KOPT-K1 (cell line): ENCODE measurements around the gene KDM4C.

Source experiments
- H3K27ac ChIP-seq: fragments of 200-600 bp; sonication (generic); 2 replicates; pipeline ENCODE4 v1.5.1; 2016; ENCODE audit warnings: antibody characterized with exemption, mild to moderate bottlenecking, low read depth, low read length; ENCODE audit not compliant: poor library complexity, severe bottlenecking
- H3K36me3 ChIP-seq: fragments of 200-600 bp; sonication (generic); 2 replicates; pipeline ENCODE4 v1.5.1; 2017; ENCODE audit warnings: antibody characterized with exemption, mild to moderate bottlenecking, low read length, moderate library complexity; ENCODE audit not compliant: insufficient read depth
- H3K9me3 ChIP-seq: fragments of 200-600 bp; sonication (generic); 2 replicates; pipeline ENCODE4 v1.5.1; 2017; ENCODE audit warnings: antibody characterized with exemption, low read length, mild to moderate bottlenecking; ENCODE audit not compliant: insufficient read depth, poor library complexity, severe bottlenecking

The KDM4C gene

DNA sequence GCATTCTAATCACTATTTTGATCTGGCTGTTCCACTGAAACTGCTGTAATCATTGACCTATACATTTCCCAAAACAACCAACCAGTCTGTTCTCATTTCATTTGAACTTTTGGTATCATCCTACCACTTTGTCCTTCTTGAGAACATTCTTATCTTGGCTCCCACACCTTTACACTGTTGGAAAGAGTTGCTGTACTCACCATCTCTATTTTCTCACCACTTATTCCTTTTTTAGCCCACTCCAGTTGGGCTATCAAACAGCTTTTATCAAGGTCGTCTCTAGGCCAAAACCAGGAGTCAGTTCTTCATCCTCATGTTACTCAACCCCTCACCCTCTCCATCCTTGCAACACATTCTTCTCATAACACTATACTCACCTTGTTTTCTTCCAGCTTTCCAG is 170.1 kb downstream of the KDM4C start:
- H3K36me3 ChIP-seq = no peaks in the 10 kb centered on the region; the same call in 1 of the 2 replicates
- H3K27ac ChIP-seq = no peak overlapping the region
- no peaks in the 10 kb centered on the region for H3K9me3 ChIP-seq

DNA sequence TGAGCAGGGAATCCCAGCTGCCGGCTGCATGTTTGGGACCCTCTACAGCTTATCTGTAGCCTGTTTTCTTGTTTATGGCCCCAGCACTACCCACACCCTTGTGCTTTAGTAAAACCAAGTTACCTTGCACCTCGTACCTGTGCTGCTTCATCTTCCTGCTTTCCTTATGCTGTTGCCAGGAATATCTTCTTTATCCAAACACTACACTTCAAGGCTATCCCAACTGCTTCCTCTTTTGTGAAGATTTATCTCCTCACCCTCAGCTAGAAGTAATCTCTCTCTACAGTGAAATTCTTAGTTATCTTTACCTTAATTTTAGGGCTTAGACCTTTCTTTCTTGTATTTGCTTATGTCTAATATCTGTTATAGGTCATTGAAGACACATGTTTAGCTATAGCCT is 171.1 kb downstream of the KDM4C start:
- H3K27ac ChIP-seq = no peak overlapping the region
- no peaks in the 10 kb centered on the region for H3K9me3 ChIP-seq
- no peaks in the 10 kb centered on the region; the same call in 1 of the 2 replicates for H3K36me3 ChIP-seq

DNA sequence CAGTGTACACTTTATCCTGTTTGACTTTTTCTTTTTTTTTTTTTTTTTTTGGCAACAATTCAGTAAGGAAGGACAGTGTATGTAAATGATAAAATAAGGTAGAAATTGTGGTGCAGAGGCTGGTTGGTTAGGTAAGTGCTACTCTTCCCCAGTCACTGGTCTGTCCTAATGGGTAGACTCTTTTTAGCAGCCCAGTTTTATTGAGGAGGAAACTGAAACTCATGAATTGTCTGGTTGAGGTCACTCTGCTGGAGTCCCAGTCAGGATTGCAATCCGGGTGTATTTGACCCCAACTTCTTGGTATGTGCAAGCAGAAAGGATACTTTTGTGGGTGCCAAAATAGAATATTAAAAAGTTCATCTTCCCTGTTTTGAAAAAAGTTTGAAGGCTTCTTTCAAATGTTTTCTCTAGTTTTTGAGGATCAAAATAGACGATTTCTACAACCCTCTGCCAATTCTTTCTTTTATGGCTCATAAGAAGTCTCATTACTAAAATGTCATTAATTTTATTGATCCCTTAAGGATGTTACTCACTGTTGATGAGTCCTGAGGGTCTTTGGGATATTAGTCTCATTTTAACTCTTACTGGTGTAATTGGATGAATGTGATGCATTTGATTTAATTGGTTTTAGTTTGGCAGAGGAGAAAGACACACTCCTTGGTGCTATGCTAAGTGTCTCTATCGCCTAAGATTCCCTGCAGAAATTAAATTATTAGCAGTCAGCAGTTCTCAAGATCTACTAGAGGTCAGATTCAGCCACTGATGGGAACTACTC is 171.9 kb downstream of the KDM4C start:
- H3K36me3 ChIP-seq = no peaks in the 10 kb centered on the region; the same call in 1 of the 2 replicates

DNA sequence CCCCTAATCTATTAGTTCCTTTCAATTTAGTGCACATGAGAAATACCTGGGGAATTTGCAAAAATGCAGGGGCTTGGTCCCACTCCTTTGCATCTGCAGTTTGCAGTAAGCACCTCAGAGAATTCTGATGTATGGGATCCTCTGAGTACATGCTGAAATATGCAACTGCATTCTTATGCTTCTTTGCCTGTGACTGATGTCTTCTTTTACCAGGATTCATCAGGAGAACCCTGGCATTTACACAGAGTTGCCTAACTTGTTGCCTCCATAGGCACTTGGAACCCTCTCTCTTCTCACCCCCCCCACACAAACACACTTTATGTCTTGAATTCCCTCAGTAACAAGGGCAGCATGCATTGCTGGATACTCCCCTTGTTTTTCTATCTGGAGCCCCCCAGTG is 173.1 kb downstream of the KDM4C start:
- Histone ChIP-seq H3K27ac (no peak overlapping the region), H3K9me3 (no peaks in the 10 kb centered on the region), H3K36me3 (no peaks in the 10 kb centered on the region; the same call in 1 of the 2 replicates)

More for the DNA sequence above, 171.9 kb downstream of the KDM4C start:
- no peak overlapping the region for H3K27ac ChIP-seq
- no peaks in the 10 kb centered on the region for H3K9me3 ChIP-seq

DNA sequence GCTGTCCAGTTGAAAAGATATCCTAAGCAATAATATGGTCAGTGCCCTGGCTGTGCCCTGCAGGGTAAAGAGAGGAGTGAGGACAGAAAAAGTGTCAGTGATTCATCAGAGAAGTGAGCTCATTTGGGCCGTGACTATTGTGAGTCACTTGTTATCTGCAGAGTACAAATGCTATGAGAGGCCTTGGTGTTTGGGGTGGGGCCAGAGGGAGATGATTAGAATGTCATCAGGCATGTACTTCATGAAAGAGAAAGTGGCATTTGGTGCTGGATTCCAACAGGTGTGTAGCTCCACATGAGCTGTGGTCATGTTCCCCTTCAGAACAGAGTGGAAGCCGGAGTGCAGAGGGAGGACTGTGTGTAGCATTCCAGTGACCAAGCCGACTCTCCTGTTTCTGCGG is 174.1 kb downstream of the KDM4C start:
- no peak overlapping the region for H3K27ac ChIP-seq
- no peaks in the 10 kb centered on the region for H3K9me3 ChIP-seq
- no peaks in the 10 kb centered on the region; the same call in 1 of the 2 replicates for H3K36me3 ChIP-seq

- Histone ChIP-seq H3K27ac (no peak overlapping the region), H3K36me3 (no peaks in the 10 kb centered on the region), H3K9me3 (no peaks in the 10 kb centered on the region)
Observed at GRCh38 chr9:6936103-6936502, 178.3 kb downstream of the KDM4C start.

DNA sequence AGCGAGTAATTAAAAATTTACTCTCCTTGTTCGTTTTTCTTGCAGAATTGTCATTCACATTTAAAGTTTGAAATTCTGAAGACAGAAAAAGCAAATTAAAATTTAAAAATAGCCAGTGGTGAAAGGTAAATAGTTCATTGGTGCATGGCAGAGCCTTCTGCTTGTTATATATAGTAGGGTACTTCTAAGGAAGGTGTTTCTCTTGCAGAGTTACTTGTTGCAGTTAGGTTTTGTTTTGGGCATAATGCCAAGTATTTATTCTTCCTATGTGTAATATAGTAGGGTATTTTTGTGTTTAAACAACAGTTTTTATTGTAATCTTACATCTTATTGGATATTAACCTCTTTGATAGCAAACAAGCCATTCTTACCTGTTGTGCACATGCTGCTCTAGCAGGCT is 179.4 kb downstream of the KDM4C start:
- no peak overlapping the region for H3K27ac ChIP-seq
- H3K9me3 ChIP-seq = no peaks in the 10 kb centered on the region
- H3K36me3 ChIP-seq = no peaks in the 10 kb centered on the region

DNA sequence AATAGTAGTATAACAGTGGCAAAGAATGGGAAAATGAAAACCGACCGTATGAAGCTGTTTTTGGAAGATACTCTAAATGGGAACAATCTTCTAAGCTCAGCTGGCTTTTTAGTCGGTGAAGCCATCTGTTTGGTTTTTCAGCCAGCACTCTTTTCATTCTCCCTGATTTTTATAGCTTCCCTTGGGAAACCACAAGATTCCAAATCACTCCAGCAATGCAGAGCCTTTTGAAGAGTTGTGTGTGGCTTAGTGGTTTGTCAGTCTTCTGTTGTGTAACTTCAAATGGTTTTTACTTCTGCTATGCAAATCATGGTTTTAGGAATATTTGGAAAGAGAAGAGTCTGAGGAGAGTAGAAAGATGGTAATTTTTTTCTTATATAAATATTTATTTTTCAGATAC is 180.7 kb downstream of the KDM4C start:
- Histone ChIP-seq H3K9me3 (no peaks in the 10 kb centered on the region), H3K36me3 (no peaks in the 10 kb centered on the region), H3K27ac (no peak overlapping the region)

- Histone ChIP-seq H3K36me3 (no peaks in the 10 kb centered on the region), H3K9me3 (no peaks in the 10 kb centered on the region), H3K27ac (no peak overlapping the region)
Observed at GRCh38 chr9:6938873-6939272, 181.1 kb downstream of the KDM4C start.

DNA sequence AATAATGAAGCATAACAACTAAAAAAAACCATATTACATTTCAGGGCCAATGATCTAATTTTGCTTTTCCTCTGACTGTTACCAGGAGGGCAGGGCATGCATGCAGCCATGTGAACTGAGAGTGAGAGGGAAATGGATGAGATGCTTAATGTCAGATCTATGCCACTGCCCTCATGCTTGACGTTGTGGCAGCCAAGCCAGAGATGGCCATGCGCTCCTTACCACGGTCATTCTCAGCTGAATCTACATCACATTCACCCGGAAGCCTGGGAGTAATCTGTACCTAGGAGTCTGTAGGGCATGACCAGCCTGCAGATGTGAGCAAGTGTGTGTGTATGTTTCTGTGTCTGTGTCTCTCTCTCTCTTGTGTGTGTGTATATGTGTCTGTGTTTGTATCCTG is 183.7 kb downstream of the KDM4C start:
- Histone ChIP-seq H3K27ac (no peak overlapping the region), H3K9me3 (no peaks in the 10 kb centered on the region), H3K36me3 (no peaks in the 10 kb centered on the region)

DNA sequence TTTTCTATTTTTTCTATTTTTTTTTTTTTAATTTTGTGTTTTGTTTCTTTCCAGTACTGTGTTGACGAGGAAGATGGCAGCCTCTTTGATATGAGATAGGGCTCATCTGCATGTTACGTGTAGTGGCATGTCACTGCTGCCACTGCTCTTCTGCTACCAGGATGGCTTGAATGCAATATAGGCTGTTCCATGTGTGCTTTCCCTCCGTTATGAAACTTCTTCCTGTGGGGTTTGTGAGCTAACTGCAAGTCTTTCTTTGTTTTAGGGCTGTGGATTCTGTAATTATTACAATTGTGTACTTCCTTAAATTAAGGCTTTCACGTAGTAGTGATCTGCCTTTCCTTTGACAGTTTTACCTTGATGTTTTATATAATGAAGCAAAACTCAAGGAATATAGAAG is 184.6 kb downstream of the KDM4C start:
- Histone ChIP-seq H3K36me3 (no peaks in the 10 kb centered on the region), H3K27ac (no peak overlapping the region), H3K9me3 (no peaks in the 10 kb centered on the region)

DNA sequence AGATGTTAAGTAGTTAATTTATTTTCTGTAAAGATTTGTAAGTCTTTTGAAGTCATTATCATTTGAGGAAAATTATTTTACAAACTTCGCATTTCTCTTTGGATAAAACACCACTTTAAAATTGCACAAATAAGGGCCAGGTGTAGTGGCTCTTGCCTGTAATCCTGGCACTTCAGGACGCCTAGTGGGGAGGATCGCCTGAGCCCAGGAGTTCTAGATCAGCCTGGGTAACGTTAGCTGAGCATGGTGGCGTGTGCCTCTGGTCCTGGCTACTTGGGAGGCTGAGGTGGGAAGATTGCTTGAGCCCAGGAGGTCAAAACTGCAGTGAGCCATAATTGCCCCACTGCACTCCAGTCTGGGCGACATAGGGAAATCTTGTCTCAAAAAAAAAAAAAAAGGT is 185.5 kb downstream of the KDM4C start:
- Histone ChIP-seq H3K9me3 (no peaks in the 10 kb centered on the region), H3K36me3 (no peaks in the 10 kb centered on the region), H3K27ac (no peak overlapping the region)

GRCh38 chr9:6944093-6944551 is 186.3 kb downstream of the KDM4C start:
- Histone ChIP-seq H3K36me3 (no peaks in the 10 kb centered on the region), H3K9me3 (no peaks in the 10 kb centered on the region), H3K27ac (no peak overlapping the region)

- H3K27ac ChIP-seq = no peak overlapping the region
- no peaks in the 10 kb centered on the region for H3K9me3 ChIP-seq
- H3K36me3 ChIP-seq = no peaks in the 10 kb centered on the region
Observed at GRCh38 chr9:6944896-6945295, 187.1 kb downstream of the KDM4C start.

GRCh38 chr9:6945816-6946215 is 188.0 kb downstream of the KDM4C start:
- Histone ChIP-seq H3K36me3 (no peaks in the 10 kb centered on the region), H3K9me3 (no peaks in the 10 kb centered on the region), H3K27ac (no peak overlapping the region)

DNA sequence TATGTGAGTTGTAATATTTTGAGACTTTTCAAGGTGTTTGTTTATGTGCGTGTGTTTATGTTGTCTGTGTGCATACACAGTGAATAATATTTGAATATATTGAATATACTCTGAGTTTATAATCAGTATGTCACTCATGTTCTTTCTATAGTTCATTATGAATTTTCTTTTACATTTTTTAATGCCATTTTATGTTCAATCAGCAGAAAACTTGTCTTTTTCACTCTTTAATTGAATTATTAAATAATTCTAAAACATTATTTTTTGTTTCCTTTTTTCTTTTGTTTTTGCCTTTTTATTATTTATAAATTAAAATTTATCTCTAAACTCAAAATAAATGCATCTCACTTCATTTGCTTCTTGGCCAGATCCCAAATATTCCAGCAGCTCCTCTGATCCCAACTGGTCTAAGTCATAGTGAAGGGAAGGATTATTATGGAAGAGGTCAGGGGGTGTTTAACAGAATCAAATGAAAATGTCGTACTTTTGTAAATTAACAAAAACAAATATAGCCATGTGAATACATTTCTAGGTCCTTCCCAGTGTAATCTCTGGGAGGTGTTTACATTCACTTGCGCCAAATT is 188.9 kb downstream of the KDM4C start:
- Histone ChIP-seq H3K27ac (no peak overlapping the region), H3K9me3 (no peaks in the 10 kb centered on the region), H3K36me3 (no peaks in the 10 kb centered on the region)
